Mesenchymal stem cell (in vitro differentiated cells and primary cell): Measurements from ENCODE around the gene TOP1.

Experiments used
- DNase-seq: peaks from one replicate; pipeline ENCODE4 v3.0.0-alpha.2; 2013
- H2AFZ ChIP-seq: one replicate; pipeline ENCODE4 v1.6.1; 2013; ENCODE audit warnings: low read depth, mild to moderate bottlenecking, control low read depth, inconsistent platforms, low read length, moderate library complexity
- H2AK5ac ChIP-seq: 2 replicates; pipeline ENCODE4 v1.6.1; 2013; ENCODE audit warnings: low read length, moderate library complexity, mild to moderate bottlenecking, inconsistent platforms; ENCODE audit not compliant: severe bottlenecking
- H2BK120ac ChIP-seq: one replicate; pipeline ENCODE4 v1.6.1; 2013; ENCODE audit warnings: low read depth, mild to moderate bottlenecking, inconsistent platforms, low read length, moderate library complexity
- H2BK12ac ChIP-seq, 2 experiments: one replicate each; pipeline ENCODE4 v1.6.1; 2013; ENCODE audit warnings: inconsistent platforms in 2 of 2, low read length in 2 of 2, mild to moderate bottlenecking in 2 of 2, moderate library complexity in 2 of 2, control low read depth in 1 of 2
- H2BK15ac ChIP-seq: one replicate; pipeline ENCODE4 v1.6.1; 2013; ENCODE audit warnings: mild to moderate bottlenecking, low read depth, inconsistent platforms; ENCODE audit not compliant: poor library complexity, severe bottlenecking
- H2BK5ac ChIP-seq: 2 replicates; pipeline ENCODE4 v1.6.1; 2013; ENCODE audit warnings: low read depth, mild to moderate bottlenecking, low read length, control low read depth, inconsistent platforms; ENCODE audit not compliant: poor library complexity, severe bottlenecking
- H3K14ac ChIP-seq, 2 experiments: one replicate each; pipeline ENCODE4 v1.6.1; 2013; ENCODE audit warnings: inconsistent platforms in 2 of 2, low read length in 2 of 2, control low read depth in 1 of 2, mild to moderate bottlenecking in 1 of 2, moderate library complexity in 1 of 2
- H3K18ac ChIP-seq, 2 experiments: one replicate each; pipeline ENCODE4 v1.6.1; 2013; ENCODE audit warnings: inconsistent platforms in 2 of 2, low read length in 2 of 2, control low read depth in 1 of 2, low read depth in 1 of 2, mild to moderate bottlenecking in 1 of 2
- H3K23ac ChIP-seq, 2 experiments: one replicate each; pipeline ENCODE4 v1.6.1; 2013; ENCODE audit warnings: inconsistent platforms in 2 of 2, low read length in 2 of 2, mild to moderate bottlenecking in 2 of 2, moderate library complexity in 2 of 2, control low read depth in 1 of 2
- H3K27ac ChIP-seq: 2 replicates; pipeline ENCODE4 v1.5.1; 2013; ENCODE audit warnings: mild to moderate bottlenecking, moderate library complexity, low read length, control low read depth, inconsistent platforms; ENCODE audit not compliant: poor library complexity, severe bottlenecking
- H3K27me3 ChIP-seq, 2 experiments: 2 replicates each; pipeline versions ENCODE4 v1.6.1 to v1.7.0; 2013; ENCODE audit warnings: low read length in 2 of 2, mild to moderate bottlenecking in 2 of 2, moderate library complexity in 2 of 2, control low read depth in 1 of 2, inconsistent platforms in 1 of 2; ENCODE audit not compliant: control insufficient read depth in 1 of 2, insufficient read depth in 1 of 2
- H3K36me3 ChIP-seq, 2 experiments: 2 replicates each; pipeline versions ENCODE4 v1.6.1 to v1.7.0; 2013; ENCODE audit warnings: low read length in 2 of 2, control low read depth in 1 of 2, inconsistent platforms in 1 of 2, low read depth in 1 of 2, mild to moderate bottlenecking in 1 of 2; ENCODE audit not compliant: insufficient read depth in 2 of 2, control insufficient read depth in 1 of 2
- H3K4ac ChIP-seq, 2 experiments: one replicate each; pipeline ENCODE4 v1.6.1; 2013; ENCODE audit warnings: inconsistent platforms in 2 of 2, low read length in 2 of 2, mild to moderate bottlenecking in 2 of 2, moderate library complexity in 2 of 2, control low read depth in 1 of 2, low read depth in 1 of 2
- H3K4me1 ChIP-seq: 2 replicates; pipeline ENCODE4 v1.6.1; 2013; ENCODE audit warnings: low read depth, low read length, control low read depth; ENCODE audit not compliant: control insufficient read depth, insufficient read depth
- H3K4me2 ChIP-seq: 2 replicates; pipeline ENCODE4 v1.6.1; 2013; ENCODE audit warnings: low read length, mild to moderate bottlenecking, inconsistent platforms; ENCODE audit not compliant: poor library complexity, severe bottlenecking
- H3K4me3 ChIP-seq, 2 experiments: 2 replicates each; pipeline versions ENCODE4 v1.5.1 to v1.7.0; 2013; ENCODE audit warnings: low read length in 2 of 2, mild to moderate bottlenecking in 2 of 2, control low read depth in 1 of 2, low read depth in 1 of 2; ENCODE audit not compliant: insufficient read depth in 1 of 2
- H3K79me1 ChIP-seq: replicated peaks from 2 replicates; pipeline ENCODE4 v1.6.1; 2013; ENCODE audit warnings: mild to moderate bottlenecking, control low read depth, low read length, inconsistent platforms; ENCODE audit not compliant: poor library complexity, severe bottlenecking
- H3K9ac ChIP-seq: 2 replicates; pipeline ENCODE4 v1.7.0; 2013; ENCODE audit warnings: mild to moderate bottlenecking, low read length, moderate library complexity
- H3K9me3 ChIP-seq: 2 replicates; pipeline ENCODE4 v1.7.0; 2013; ENCODE audit warnings: mild to moderate bottlenecking, low read length; ENCODE audit not compliant: control insufficient read depth
- H4K8ac ChIP-seq: one replicate; pipeline ENCODE4 v1.6.1; 2013; ENCODE audit warnings: inconsistent platforms, mild to moderate bottlenecking, low read length, moderate library complexity
- H4K91ac ChIP-seq: one replicate; pipeline ENCODE4 v1.6.1; 2013; ENCODE audit warnings: mild to moderate bottlenecking, low read length, inconsistent platforms
- WGBS: methylation state at CpG from one replicate; pipeline ENCODE4 v1.1.7; 2013; ENCODE audit warnings: mixed read lengths; 5-methylcytosine and 5-hydroxymethylcytosine counted together

TOP1 gene

GRCh38 chr20:41091927-41092326 is 63.3 kb downstream of the TOP1 start:
- no peak overlapping the region for H3K23ac ChIP-seq
- no peak overlapping the region for H2BK15ac ChIP-seq
- peak; percentile 92 for DNase-seq
- H2AFZ ChIP-seq = no peak overlapping the region
- no peaks in the 10 kb centered on the region for H3K4me1 ChIP-seq
- H3K9me3 ChIP-seq = no peaks in the 10 kb centered on the region
- peaks cover 28% of the 10 kb centered on the region for H3K79me1 ChIP-seq
- H4K91ac ChIP-seq = no peak overlapping the region
- H3K4me3 ChIP-seq = no peak overlapping the region
- H2BK12ac ChIP-seq = no peak overlapping the region
- no peak overlapping the region for H2AK5ac ChIP-seq
- no peak overlapping the region for H3K18ac ChIP-seq
- H2BK120ac ChIP-seq = no peak overlapping the region
- no peak overlapping the region for H3K14ac ChIP-seq
- no peaks in the 10 kb centered on the region for H3K27me3 ChIP-seq
- no peak overlapping the region for H3K27ac ChIP-seq
- H3K9ac ChIP-seq = no peak overlapping the region
- H2BK5ac ChIP-seq = no peak overlapping the region
- H3K4me2 ChIP-seq = no peak overlapping the region
- no peak overlapping the region for H3K4ac ChIP-seq
- H4K8ac ChIP-seq = no peak overlapping the region
- WGBS = 50% methylated on average over 4 of the region's 4 CpGs
- peaks cover 24 to 57% of the 10 kb centered on the region in 2 experiments for H3K36me3 ChIP-seq

GRCh38 chr20:41094353-41095055 is 65.9 kb downstream of the TOP1 start:
- Histone ChIP-seq H2BK5ac (no peak overlapping the region), H3K23ac (no peak overlapping the region), H3K14ac (no peak overlapping the region), H3K4me1 (no peaks in the 10 kb centered on the region), H3K9ac (peak overlapping the region; percentile 9), H3K27ac (no peak overlapping the region), H3K36me3 (peaks cover 22 to 58% of the 10 kb centered on the region in 2 experiments), H3K4me2 (no peak overlapping the region), H4K8ac (no peak overlapping the region), H3K4ac (no peak overlapping the region), H3K4me3 (peak overlapping the region in 1 of 2 experiments; percentile 30), H4K91ac (no peak overlapping the region), H3K9me3 (no peaks in the 10 kb centered on the region), H3K79me1 (peaks cover 25% of the 10 kb centered on the region), H2BK12ac (no peak overlapping the region), H3K27me3 (no peaks in the 10 kb centered on the region), H3K18ac (no peak overlapping the region), H2BK120ac (no peak overlapping the region), H2AK5ac (no peak overlapping the region), H2AFZ (no peak overlapping the region), H2BK15ac (no peak overlapping the region)
- WGBS = 100% methylated on average over 2 of the region's 2 CpGs
- DNase-seq = peak; percentile 43

GRCh38 chr20:41095110-41095969 is 66.7 kb downstream of the TOP1 start:
- 90% methylated on average over 3 of the region's 7 CpGs for WGBS
- no peak overlapping the region for H2BK15ac ChIP-seq
- no peak overlapping the region for H3K14ac ChIP-seq
- H2BK12ac ChIP-seq = no peak overlapping the region
- H3K4me3 ChIP-seq = no peak overlapping the region
- H2BK5ac ChIP-seq = no peak overlapping the region
- no peak overlapping the region for H4K8ac ChIP-seq
- peak overlapping the region; percentile 20 for H3K9ac ChIP-seq
- peak; percentile 71 for DNase-seq
- no peaks in the 10 kb centered on the region for H3K4me1 ChIP-seq
- no peaks in the 10 kb centered on the region for H3K9me3 ChIP-seq
- no peak overlapping the region for H4K91ac ChIP-seq
- no peak overlapping the region for H3K27ac ChIP-seq
- no peak overlapping the region for H3K4me2 ChIP-seq
- no peaks in the 10 kb centered on the region for H3K27me3 ChIP-seq
- H3K4ac ChIP-seq = no peak overlapping the region
- H3K79me1 ChIP-seq = peaks cover 25% of the 10 kb centered on the region
- H2AK5ac ChIP-seq = no peak overlapping the region
- no peak overlapping the region for H2BK120ac ChIP-seq
- H3K36me3 ChIP-seq = peaks cover 26 to 64% of the 10 kb centered on the region in 2 experiments
- H2AFZ ChIP-seq = no peak overlapping the region
- H3K18ac ChIP-seq = no peak overlapping the region
- no peak overlapping the region for H3K23ac ChIP-seq

GRCh38 chr20:41098703-41099250 is 70.2 kb downstream of the TOP1 start:
- no peak overlapping the region for H2AK5ac ChIP-seq
- H3K79me1 ChIP-seq = peaks cover 11% of the 10 kb centered on the region
- WGBS = 78% methylated on average over 1 of the region's 4 CpGs
- no peak overlapping the region for H3K23ac ChIP-seq
- no peaks in the 10 kb centered on the region for H3K4me1 ChIP-seq
- H3K4ac ChIP-seq = no peak overlapping the region
- no peak overlapping the region for H3K14ac ChIP-seq
- H3K27ac ChIP-seq = no peak overlapping the region
- H3K4me2 ChIP-seq = no peak overlapping the region
- H3K4me3 ChIP-seq = no peak overlapping the region
- peak overlapping the region; percentile 63 for H3K9ac ChIP-seq
- no peak overlapping the region for H2AFZ ChIP-seq
- peaks cover 21 to 75% of the 10 kb centered on the region in 2 experiments for H3K36me3 ChIP-seq
- no peak overlapping the region for H4K91ac ChIP-seq
- no peak overlapping the region for H2BK5ac ChIP-seq
- H3K27me3 ChIP-seq = no peaks in the 10 kb centered on the region
- H3K18ac ChIP-seq = no peak overlapping the region
- no peak overlapping the region for H2BK12ac ChIP-seq
- peak; percentile 58 for DNase-seq
- H4K8ac ChIP-seq = no peak overlapping the region
- H2BK120ac ChIP-seq = no peak overlapping the region
- no peak overlapping the region for H2BK15ac ChIP-seq
- H3K9me3 ChIP-seq = no peaks in the 10 kb centered on the region
